Transverse colon (tissue), 4 donors: Measurements from ENCODE around the gene KRT72. TPM values are rescaled to one million over a fixed set of nuclear protein-coding genes. Genes with fewer than 3 reads are reported as not detected.

Source experiments
- DNase-seq: peaks from one replicate; pipeline ENCODE4 v3.0.0-alpha.2; 2019
- H3K27ac ChIP-seq, 4 donors: fragments of 200-600 bp; sonication (generic); 2 replicates each; pipeline ENCODE4 v1.5.1; 2016 to 2018; ENCODE audit warnings: inconsistent platforms in 4 of 4
- H3K27me3 ChIP-seq: fragments of 200-600 bp; sonication (generic); 2 replicates; pipeline ENCODE4 v1.5.1; 2017; ENCODE audit warnings: inconsistent platforms
- H3K36me3 ChIP-seq, 4 donors: fragments of 200-600 bp; sonication (generic); 2 replicates each; pipeline ENCODE4 v1.5.1; 2017 to 2019; ENCODE audit warnings: inconsistent platforms in 4 of 4
- H3K4me1 ChIP-seq, 4 donors: fragments of 200-600 bp; sonication (generic); 2 replicates each; pipeline ENCODE4 v1.5.1; 2017 to 2020; ENCODE audit warnings: inconsistent platforms in 4 of 4
- H3K4me3 ChIP-seq, 4 donors: fragments of 200-600 bp; sonication (generic); 1 replicate in 1 of 4; 2 replicates in 3 of 4; pipeline versions ENCODE4 v1.5.1 to v1.6.1; 2017 to 2019; ENCODE audit warnings: inconsistent platforms in 4 of 4
- H3K9me3 ChIP-seq, 2 donors: fragments of 200-600 bp; sonication (generic); 2 replicates each; pipeline ENCODE4 v1.5.1; 2017 to 2019; ENCODE audit warnings: inconsistent platforms in 2 of 2
- EP300 ChIP-seq: sonication (generic); formaldehyde crosslinking; IDR thresholded peaks from one replicate; pipeline ENCODE4 v1.6.1; 2017; ENCODE audit warnings: antibody characterized with exemption, low read depth
- POLR2A ChIP-seq: fragments of 450-650 bp; IDR thresholded peaks from one replicate; pipeline ENCODE4 v1.6.1; 2016; ENCODE audit warnings: antibody characterized with exemption, mild to moderate bottlenecking, moderate library complexity
- POLR2AphosphoS5 ChIP-seq, 3 donors: sonication (generic); formaldehyde crosslinking; IDR thresholded peaks; one replicate each; pipeline ENCODE4 v1.6.1; 2016; ENCODE audit warnings: antibody characterized with exemption in 3 of 3
- WGBS, 2 donors: methylation state at CpG; one replicate each; pipeline ENCODE4 v1.1.5; 2018; ENCODE audit warnings: low coverage in 1 of 2; 5-methylcytosine and 5-hydroxymethylcytosine counted together
- in situ Hi-C, 4 donors: fragments of 200-750 bp; cut with MboI; loops; one replicate each; pipeline versions ENCODE4 v1.15.0 to v1.15.1; 2017; ENCODE audit warnings: low sequenced_read_pairs in 3 of 4, low pct_ligation_motif_present in 1 of 4, low pct_unique_long_range_greater_than_20kb in 1 of 4
- intact Hi-C: fragments of 100-400 bp; cut with DNase I; formaldehyde crosslinking; loops from one replicate; pipeline ENCODE4 v1.15.1; 2023; ENCODE audit warnings: low total_unique reads
- total RNA-seq, 4 donors: library from RNA; depleted of rRNA; stranded (reverse); fragments of >200 nt; gene quantifications; one replicate each; pipeline ENCODE4 v1.1.0, GENCODE V29; 2016
- TF ChIP-seq, protein P1 (sequence below), 5 experiments: fragments of 200-600 bp in 3 of 5; fragments of 450-650 bp in 2 of 5; sonication (generic) in 3 of 5; IDR thresholded peaks; 1 replicate in 2 of 5; 2 replicates in 3 of 5; pipeline ENCODE4 v1.5.1; 2016 to 2017; ENCODE audit warnings: antibody characterized with exemption in 5 of 5, inconsistent platforms in 3 of 5, mild to moderate bottlenecking in 2 of 5, moderate library complexity in 1 of 5

Gene KRT72
- total RNA-seq, 4 donors from 2014 or later = not detected

DNA sequence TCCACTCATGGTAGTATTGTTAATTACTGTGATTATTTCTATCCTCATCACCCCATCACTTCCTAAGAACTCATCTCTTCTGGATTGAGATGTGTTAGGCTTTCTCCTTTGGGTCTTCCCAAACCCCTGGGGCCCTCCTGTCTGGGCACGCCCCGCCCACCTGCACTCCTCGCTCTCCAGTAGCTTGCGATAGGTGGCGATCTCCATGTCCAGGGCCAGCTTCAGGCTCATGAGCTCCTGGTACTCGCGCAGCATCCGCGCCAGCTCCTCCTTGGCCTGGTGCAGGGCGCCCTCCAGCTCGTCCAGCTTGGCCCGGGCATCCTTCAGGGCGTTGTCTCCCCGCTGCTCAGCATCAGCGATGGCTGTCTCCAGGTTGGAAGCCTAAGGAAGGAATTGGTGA, 55.1 kb downstream of the KRT72 start:
- H3K27me3 ChIP-seq = no peaks in the 10 kb centered on the region
- H3K4me3 ChIP-seq = no peak overlapping the region
- in situ Hi-C loops = no loop called here
- no peak for DNase-seq
- TF ChIP-seq EP300 (no peak), POLR2AphosphoS5 (IDR thresholded peaks at IDR 0.05) (no peak), POLR2A (no peak)
- TF ChIP-seq, protein P1, sequence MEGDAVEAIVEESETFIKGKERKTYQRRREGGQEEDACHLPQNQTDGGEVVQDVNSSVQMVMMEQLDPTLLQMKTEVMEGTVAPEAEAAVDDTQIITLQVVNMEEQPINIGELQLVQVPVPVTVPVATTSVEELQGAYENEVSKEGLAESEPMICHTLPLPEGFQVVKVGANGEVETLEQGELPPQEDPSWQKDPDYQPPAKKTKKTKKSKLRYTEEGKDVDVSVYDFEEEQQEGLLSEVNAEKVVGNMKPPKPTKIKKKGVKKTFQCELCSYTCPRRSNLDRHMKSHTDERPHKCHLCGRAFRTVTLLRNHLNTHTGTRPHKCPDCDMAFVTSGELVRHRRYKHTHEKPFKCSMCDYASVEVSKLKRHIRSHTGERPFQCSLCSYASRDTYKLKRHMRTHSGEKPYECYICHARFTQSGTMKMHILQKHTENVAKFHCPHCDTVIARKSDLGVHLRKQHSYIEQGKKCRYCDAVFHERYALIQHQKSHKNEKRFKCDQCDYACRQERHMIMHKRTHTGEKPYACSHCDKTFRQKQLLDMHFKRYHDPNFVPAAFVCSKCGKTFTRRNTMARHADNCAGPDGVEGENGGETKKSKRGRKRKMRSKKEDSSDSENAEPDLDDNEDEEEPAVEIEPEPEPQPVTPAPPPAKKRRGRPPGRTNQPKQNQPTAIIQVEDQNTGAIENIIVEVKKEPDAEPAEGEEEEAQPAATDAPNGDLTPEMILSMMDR (IDR thresholded peaks at IDR 0.05) = no peak
- WGBS, 2 donors = 91% methylated on average over 9 to 15 of the region's 15 CpGs
- no peak overlapping the region for H3K27ac ChIP-seq
- H3K9me3 ChIP-seq = no peaks in the 10 kb centered on the region
- no peaks in the 10 kb centered on the region for H3K36me3 ChIP-seq
- intact Hi-C loops = no loop called here
- no peaks in the 10 kb centered on the region for H3K4me1 ChIP-seq

- Histone ChIP-seq H3K4me3 (no peak overlapping the region), H3K27me3 (no peaks in the 10 kb centered on the region), H3K9me3 (no peaks in the 10 kb centered on the region), H3K27ac (no peak overlapping the region), H3K36me3 (no peaks in the 10 kb centered on the region), H3K4me1 (peaks cover 0 to 3% (median 0%) of the 10 kb centered on the region in 4 donors)
- in situ Hi-C loops (no loop called here), intact Hi-C loops (no loop called here)
- WGBS, 2 donors = 77% methylated on average over 17 of the region's 17 CpGs; no CpG with 5 or more reads in 1 of the 2 donors
- DNase-seq = no peak
- TF ChIP-seq, protein P1 (IDR thresholded peaks at IDR 0.05) = no peak
- TF ChIP-seq POLR2AphosphoS5 (IDR thresholded peaks at IDR 0.05) (no peak), POLR2A (no peak), EP300 (no peak)
Measured at GRCh38 chr12:52543985-52544883, 57.0 kb downstream of the KRT72 start.

DNA sequence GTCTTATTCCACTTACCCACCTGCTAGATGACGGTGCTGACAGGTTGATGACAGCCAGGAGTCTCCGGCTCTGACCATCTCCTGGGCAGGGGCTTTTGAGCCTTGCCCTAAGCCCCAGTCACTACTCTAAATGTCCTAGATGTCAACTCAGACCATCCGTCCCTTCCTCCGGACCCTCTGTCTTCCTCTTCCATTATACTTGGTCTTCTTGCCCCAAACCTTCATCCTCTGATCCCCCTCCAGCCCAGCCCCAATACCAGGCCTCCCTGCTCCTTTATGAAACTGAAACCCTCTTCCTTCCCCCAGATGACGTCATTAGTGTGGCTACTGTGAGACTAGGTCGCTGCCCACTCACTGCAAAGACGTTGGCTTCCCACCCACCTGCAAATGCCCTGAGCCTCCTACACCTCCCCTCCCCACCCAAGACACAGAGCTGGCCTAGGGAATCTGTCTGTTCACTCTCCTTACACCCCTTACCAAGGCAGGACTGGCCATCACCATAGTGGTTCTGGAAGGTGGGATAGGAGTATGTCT, 58.4 kb downstream of the KRT72 start:
- Histone ChIP-seq H3K36me3 (no peaks in the 10 kb centered on the region), H3K27me3 (no peaks in the 10 kb centered on the region), H3K27ac (no peak overlapping the region), H3K4me3 (no peak overlapping the region), H3K9me3 (no peaks in the 10 kb centered on the region), H3K4me1 (peaks cover 0 to 3% (median 0%) of the 10 kb centered on the region in 4 donors)
- 83 to 100% methylated on average over 1 to 7 of the region's 7 CpGs for WGBS, 2 donors
- TF ChIP-seq, protein P1 (IDR thresholded peaks at IDR 0.05) = no peak
- TF ChIP-seq POLR2AphosphoS5 (IDR thresholded peaks at IDR 0.05) (no peak), POLR2A (no peak), EP300 (no peak)
- in situ Hi-C loops (no loop called here), intact Hi-C loops (no loop called here)
- DNase-seq = no peak

GRCh38 chr12:52542157-52542556, 59.1 kb downstream of the KRT72 start:
- intact Hi-C loops (no loop called here), in situ Hi-C loops (no loop called here)
- H3K27me3 ChIP-seq = no peaks in the 10 kb centered on the region
- TF ChIP-seq POLR2AphosphoS5 (IDR thresholded peaks at IDR 0.05) (no peak), EP300 (no peak), POLR2A (no peak)
- TF ChIP-seq, protein P1 (IDR thresholded peaks at IDR 0.05) = no peak
- no peak for DNase-seq
- H3K4me3 ChIP-seq = no peak overlapping the region
- H3K27ac ChIP-seq = no peak overlapping the region
- no peaks in the 10 kb centered on the region for H3K36me3 ChIP-seq
- no peaks in the 10 kb centered on the region for H3K9me3 ChIP-seq
- peaks cover 0 to 3% (median 0%) of the 10 kb centered on the region in 4 donors for H3K4me1 ChIP-seq
